ENCODE results near the gene PTPRT.

Gene PTPRT

GRCh38 chr20:43119720-43120119, 70.0 kb downstream of the PTPRT start:
- DNase-seq (ENCODE audit: low read depth in 2 of 2): no peak

DNA sequence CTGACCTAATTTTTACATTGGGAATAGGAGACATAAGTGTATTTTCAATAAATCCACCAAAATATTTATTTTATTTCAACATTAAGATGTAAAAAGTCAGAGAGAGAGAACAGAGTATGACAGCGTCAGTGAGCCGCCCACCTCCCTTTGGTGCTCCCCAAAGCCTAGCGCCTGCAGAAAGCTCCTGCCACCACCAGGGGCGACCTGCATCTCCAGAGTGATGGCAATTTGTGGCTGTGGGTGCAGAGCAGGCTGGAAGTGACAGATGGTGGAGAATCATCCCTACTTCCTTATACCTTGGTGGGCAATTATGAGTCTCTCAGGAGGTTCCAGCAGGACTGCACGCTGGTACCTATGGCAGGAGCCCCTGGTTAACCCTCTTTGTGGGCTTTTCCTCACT, 87.3 kb downstream of the PTPRT start:
- no peak for DNase-seq (ENCODE audit: low read depth in 2 of 2)

GRCh38 chr20:43096931-43097260, 92.8 kb downstream of the PTPRT start:
- DNase-seq (ENCODE audit: low read depth in 2 of 2): no peak

DNA sequence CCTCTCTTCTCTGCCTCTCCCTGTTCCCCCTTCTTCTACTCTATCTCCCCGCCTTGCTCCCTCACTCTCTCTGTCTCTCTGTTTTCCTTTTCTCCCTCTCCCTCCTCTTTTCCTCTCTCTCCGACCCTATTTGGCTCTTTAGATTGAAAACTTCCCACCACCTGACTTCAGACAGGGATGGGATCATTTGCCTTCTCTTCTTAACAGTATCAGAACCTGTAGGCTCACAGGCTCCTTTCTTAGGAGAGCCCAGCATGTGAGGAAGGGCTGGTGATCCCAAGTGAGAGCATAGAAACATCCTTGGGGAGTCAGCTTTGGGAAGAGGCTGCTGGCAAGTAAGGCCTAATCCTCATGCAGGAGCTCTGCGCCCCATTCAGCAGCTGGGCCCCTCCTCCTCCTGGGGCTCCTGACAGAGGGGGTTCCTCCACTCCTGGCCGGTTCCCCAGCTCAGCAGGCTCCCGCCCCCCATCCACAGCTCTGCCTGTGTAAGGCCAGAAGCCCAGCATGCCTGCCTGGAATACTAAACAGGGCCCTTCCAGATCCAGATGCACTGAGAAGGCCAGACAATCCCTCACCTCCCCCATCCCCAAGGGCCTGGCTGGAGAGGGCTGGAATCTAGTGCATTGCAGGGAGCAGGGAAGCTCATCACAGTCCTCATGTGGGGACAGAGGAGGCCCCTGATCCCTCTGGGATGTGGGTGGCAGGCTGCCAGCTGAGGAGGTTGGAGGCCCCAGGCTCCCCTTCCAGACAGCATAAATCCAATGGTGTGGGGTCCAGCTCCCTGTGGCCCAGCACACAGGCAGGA, 93.4 kb downstream of the PTPRT start:
- DNase-seq (ENCODE audit: low read depth in 2 of 2): no peak

DNA sequence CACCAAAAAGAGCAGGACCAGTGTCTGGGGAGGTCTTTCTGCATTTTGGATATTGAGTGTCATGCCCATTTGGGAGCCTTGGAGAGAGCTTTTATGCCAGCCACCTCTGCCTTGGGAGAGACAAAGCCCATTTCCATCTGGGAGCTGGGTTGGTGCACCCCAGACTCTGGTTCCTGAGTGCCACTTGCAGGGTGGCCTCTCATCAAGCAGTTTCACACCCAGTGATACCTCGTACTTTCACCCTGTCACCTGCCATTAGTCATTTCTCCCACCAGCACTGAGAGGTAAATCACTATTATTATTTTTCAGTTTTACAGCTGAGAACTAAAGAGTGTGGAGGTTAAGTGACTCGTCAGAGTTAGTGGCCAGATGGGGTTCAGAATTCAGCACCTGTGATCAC, 94.7 kb downstream of the PTPRT start:
- no peak for DNase-seq (ENCODE audit: low read depth in 2 of 2)

DNA sequence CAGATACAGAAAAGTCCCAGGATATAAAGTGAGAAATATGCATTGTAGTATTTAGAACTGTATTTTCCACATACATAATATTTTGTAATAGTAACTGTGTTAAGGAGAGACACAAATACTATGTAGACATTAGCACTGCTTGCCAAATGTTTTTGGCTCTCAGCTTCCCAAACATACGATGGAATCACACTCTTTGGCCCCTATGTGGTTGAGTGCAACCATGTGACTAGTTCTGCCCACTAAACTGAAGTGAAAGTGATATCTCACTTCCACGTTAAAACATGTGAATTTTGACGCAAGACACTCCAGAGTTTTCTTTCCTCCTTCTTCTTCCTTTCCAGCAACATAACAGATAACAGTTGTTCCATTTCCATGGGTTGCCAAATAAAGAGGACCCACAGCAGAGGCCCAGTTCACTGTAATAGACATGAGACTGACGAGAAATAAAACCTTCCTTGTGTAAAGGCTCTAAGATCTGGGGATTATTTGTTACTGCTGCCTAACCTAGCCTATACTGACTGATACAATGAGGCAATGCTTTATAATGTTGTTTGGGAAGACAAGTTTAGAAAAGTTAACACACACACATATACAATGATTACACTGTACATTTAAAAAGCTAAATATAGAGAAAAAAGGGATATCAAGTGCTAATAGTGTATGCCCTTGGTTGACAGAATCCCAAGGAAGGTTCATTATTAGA, 97.2 kb downstream of the PTPRT start:
- no peak for DNase-seq (ENCODE audit: low read depth in 2 of 2)

DNA sequence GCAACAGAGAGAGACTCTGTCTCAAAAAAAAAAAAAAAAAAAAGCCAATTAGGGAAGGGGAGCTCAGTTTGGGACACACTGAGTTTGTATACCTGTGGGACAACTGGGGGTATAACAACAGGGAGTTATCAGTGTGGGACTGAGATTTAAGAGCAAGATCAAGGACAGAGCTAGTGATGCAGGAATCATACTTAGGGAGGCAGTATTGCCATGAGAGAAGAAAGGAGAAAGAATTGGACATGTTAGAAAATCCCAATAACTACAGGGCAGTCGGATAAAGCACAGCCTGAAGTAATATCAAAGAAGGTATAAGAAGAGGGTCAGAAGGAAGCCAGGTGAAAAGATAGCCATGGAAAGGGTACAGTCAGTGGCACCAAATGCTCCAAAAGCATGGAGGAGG, 121.2 kb downstream of the PTPRT start:
- DNase-seq (ENCODE audit: low read depth in 2 of 2): no peak

- no peak for DNase-seq (ENCODE audit: low read depth in 2 of 2)
These were observed 123.6 kb downstream of the PTPRT start for GRCh38 chr20:43066125-43066524.

DNA sequence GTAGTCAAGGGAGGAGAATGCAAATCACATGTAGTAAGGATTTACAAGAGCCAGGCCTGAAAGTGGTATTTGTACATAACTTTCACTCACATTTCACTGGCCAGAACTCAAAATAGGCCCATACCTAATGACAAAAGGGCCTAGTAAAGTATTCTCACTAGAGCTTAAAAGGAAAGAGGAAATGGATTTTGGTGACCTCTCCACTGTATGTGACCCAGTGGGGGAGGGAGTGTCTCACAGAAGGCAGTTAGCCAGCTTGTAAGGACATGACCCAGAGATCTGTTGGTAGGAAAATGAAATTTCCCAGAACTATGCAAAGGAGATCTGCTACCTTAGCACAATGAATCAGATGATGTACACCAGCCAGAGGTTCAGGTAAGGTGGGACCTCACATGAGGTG, 124.4 kb downstream of the PTPRT start:
- no peak for DNase-seq (ENCODE audit: low read depth in 2 of 2)

DNA sequence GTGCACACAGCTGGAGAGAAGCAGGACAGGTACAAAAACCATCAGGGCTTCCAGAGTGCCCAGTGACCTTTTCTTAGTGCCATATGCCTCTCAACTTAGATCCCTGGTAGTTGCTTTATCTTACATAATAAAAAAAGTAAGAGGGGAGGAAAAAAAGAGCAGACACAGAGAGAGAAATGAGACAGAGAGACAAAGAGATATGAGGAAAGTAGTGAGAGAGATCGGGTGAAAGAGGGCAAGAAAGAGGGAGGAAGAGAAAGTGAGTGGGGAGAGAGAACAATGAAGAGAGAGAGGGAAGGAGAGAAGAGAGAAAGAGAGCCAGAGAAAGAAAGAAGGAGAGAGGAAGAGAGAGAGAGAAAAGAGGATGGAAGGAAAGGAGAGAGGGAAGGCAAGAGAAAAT, 131.6 kb downstream of the PTPRT start:
- DNase-seq (ENCODE audit: low read depth in 2 of 2): no peak

DNA sequence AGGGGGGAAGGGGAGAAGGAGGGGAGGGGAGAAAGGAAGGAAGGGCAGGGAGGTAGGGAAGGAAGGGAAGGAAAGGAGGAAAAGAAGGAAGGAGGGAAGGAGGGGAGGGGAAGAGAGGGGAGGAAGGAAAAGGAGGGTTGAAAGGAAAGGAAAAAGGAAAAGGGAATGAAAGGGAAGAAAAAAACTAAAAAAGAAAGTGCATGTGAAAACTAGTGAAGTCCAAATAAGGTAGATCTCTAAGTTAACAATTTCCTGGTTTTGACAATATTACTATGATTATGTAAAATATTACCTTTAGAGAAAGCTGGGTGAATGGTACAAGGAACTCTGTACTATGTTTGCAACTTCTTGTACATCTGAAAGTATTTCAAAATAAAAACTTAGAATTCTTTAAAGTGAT, 132.4 kb downstream of the PTPRT start:
- no peak for DNase-seq (ENCODE audit: low read depth in 2 of 2)

GRCh38 chr20:43055181-43055884, 134.4 kb downstream of the PTPRT start:
- no peak for DNase-seq (ENCODE audit: low read depth in 2 of 2)

GRCh38 chr20:43052532-43052931, 137.2 kb downstream of the PTPRT start:
- no peak for DNase-seq (ENCODE audit: low read depth in 2 of 2)

- DNase-seq (ENCODE audit: low read depth in 2 of 2): no peak
These were observed 142.7 kb downstream of the PTPRT start for GRCh38 chr20:43046966-43047365.

- no peak for DNase-seq (ENCODE audit: low read depth in 2 of 2)
These were observed 145.8 kb downstream of the PTPRT start for GRCh38 chr20:43043887-43044286.

- no peak for DNase-seq (ENCODE audit: low read depth in 2 of 2)
These were observed 149.3 kb downstream of the PTPRT start for GRCh38 chr20:43040427-43040826.

- DNase-seq (ENCODE audit: low read depth in 2 of 2): no peak
These were observed 151.9 kb downstream of the PTPRT start for GRCh38 chr20:43037605-43038309.

- no peak for DNase-seq (ENCODE audit: low read depth in 2 of 2)
These were observed 154.6 kb downstream of the PTPRT start for GRCh38 chr20:43034981-43035724.

DNA sequence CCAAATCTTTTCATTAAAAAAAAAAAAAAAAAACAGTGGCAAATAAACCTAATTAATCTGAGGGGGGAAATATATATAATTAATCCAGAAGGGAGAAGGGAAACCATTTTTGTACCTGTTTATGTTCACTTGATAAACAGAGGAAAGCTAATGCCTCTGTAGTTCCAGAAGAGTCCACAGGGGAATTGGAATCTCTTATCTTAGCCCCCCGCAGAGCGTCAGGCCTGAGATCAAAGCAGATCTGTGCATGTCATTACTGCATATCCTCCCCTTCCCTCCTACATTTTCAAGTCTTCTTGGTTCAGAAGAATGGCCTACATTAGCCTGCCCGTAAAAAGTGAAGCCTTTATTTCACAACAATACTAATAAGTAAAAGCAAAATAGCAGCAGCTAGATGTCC, 157.2 kb downstream of the PTPRT start:
- DNase-seq (ENCODE audit: low read depth in 2 of 2): no peak

DNA sequence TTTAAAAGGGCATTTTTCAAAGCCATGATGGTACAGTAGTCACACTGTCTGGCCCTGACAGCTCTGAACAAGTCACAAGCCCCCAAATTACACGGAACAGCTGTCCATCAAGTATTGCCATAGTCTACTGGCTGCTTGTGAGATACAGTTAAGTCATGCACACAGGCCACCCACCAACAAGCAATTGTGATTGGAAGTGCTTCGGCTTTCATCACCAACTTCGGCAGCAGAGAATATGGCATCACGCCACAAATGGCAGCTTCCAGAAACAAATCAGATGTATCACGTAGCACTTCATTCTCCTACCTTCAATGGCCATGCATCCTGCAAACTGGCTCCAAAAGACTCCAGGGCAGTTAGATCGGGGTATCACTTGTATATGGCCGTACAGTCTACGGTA, 160.5 kb downstream of the PTPRT start:
- no peak for DNase-seq (ENCODE audit: low read depth in 2 of 2)

- DNase-seq (ENCODE audit: low read depth in 2 of 2): no peak
These were observed 161.2 kb downstream of the PTPRT start for GRCh38 chr20:43028470-43028869.

GRCh38 chr20:43023836-43024235, 165.9 kb downstream of the PTPRT start:
- DNase-seq (ENCODE audit: low read depth in 2 of 2): no peak
